CD4-positive, alpha-beta T cell (primary cell): ENCODE data around the gene PRDM16. TPM values are rescaled to one million over a fixed set of nuclear protein-coding genes. Genes with fewer than 3 reads are reported as not detected.

Experiments
- ATAC-seq: fragments of 200-7000 bp; cut with Tn5 transposase; one replicate; pipeline ENCODE4 v1.10.0; 2022; ENCODE audit warnings: mild to moderate bottlenecking; ENCODE audit not compliant: poor library complexity
- CTCF ChIA-PET: fragments of 350-600 bp; sonication (Branson Sonifier 250); formaldehyde crosslinking; loops from one replicate; lab custom pipeline; 2021; ENCODE audit warnings: antibody characterized with exemption, inconsistent platforms; lab: Charles Lee
- POLR2A ChIA-PET: fragments of 350-600 bp; sonication (Branson Sonifier 250); formaldehyde crosslinking; loops from one replicate; lab custom pipeline; 2021; ENCODE audit warnings: antibody characterized with exemption, inconsistent platforms; lab: Charles Lee
- DNase-seq, 14 experiments: peaks; one replicate each; pipeline ENCODE4 v3.0.0-alpha.2; 2013 to 2020; ENCODE audit warnings: mixed read lengths in 2 of 14
- H3K27ac ChIP-seq, 2 donors: one replicate each; pipeline versions ENCODE4 v1.5.1 to v1.7.0; 2013; ENCODE audit warnings: low read length in 2 of 2, low read depth in 1 of 2, mild to moderate bottlenecking in 1 of 2
- H3K27me3 ChIP-seq, 2 experiments: 1 replicate in 1 of 2; 2 replicates in 1 of 2; pipeline versions ENCODE4 v1.6.1 to v1.7.0; 2013; ENCODE audit warnings: low read length in 2 of 2, control low read depth in 1 of 2, mild to moderate bottlenecking in 1 of 2, moderate library complexity in 1 of 2; ENCODE audit not compliant: insufficient read depth in 2 of 2, control insufficient read depth in 1 of 2
- H3K36me3 ChIP-seq: one replicate; pipeline ENCODE4 v1.6.1; 2013; ENCODE audit warnings: low read length, control low read depth; ENCODE audit not compliant: insufficient read depth
- H3K4me1 ChIP-seq: one replicate; pipeline ENCODE4 v1.6.1; 2013; ENCODE audit warnings: low read length, control low read depth; ENCODE audit not compliant: insufficient read depth
- H3K4me3 ChIP-seq: one replicate; pipeline ENCODE4 v1.5.1; 2013; ENCODE audit warnings: mild to moderate bottlenecking, low read length, moderate library complexity
- H3K9me3 ChIP-seq, 2 experiments: 1 replicate in 1 of 2; 2 replicates in 1 of 2; pipeline versions ENCODE4 v1.6.1 to v1.7.0; 2013; ENCODE audit warnings: low read length in 2 of 2, mild to moderate bottlenecking in 2 of 2, control low read depth in 1 of 2, moderate library complexity in 1 of 2; ENCODE audit not compliant: control insufficient read depth in 1 of 2, insufficient read depth in 1 of 2
- H3K27ac Mint-ChIP-seq: one replicate; pipeline ENCODE4 v1.8.0; 2020; ENCODE audit warnings: mixed read lengths
- H3K27me3 Mint-ChIP-seq: one replicate; pipeline ENCODE4 v1.8.0; 2021; ENCODE audit warnings: mixed read lengths
- H3K36me3 Mint-ChIP-seq: one replicate; pipeline ENCODE4 v1.8.0; 2021; ENCODE audit warnings: low read depth, mixed read lengths
- H3K4me1 Mint-ChIP-seq: one replicate; pipeline ENCODE4 v1.8.0; 2021; ENCODE audit warnings: low read depth, mixed read lengths
- H3K4me3 Mint-ChIP-seq: one replicate; pipeline ENCODE4 v1.8.0; 2020; ENCODE audit warnings: mild to moderate bottlenecking, mixed read lengths
- H3K9me3 Mint-ChIP-seq: one replicate; pipeline ENCODE4 v1.8.0; 2020; ENCODE audit warnings: mixed read lengths
- CTCF ChIP-seq: fragments of 200-600 bp; IDR thresholded peaks from one replicate; pipeline ENCODE4 v1.8.0; 2022; ENCODE audit warnings: antibody characterized with exemption, mild to moderate bottlenecking
- intact Hi-C, 2 experiments: fragments of 100-400 bp; cut with DNase I in 1 of 2; cut with micrococcal nuclease in 1 of 2; formaldehyde crosslinking; loops; one replicate each; pipeline versions ENCODE4 v1.15.1 to v1.9.0; 2023 to 2025; cut with DNase I, micrococcal nuclease
- total RNA-seq, 174 experiments: library from RNA in 2 of 174; stranded (reverse) in 2 of 174; gene quantifications; one replicate each; pipeline ENCODE4 v1.2.3 and lab custom pipeline; 2021 to 2026

The PRDM16 gene
- total RNA-seq, 2 experiments from 2014 or later: not detected

GRCh38 chr1:3138623-3139151, 69.7 kb downstream of the PRDM16 start:
- ChIA-PET POLR2A (no interaction called here), CTCF (no interaction called here)

GRCh38 chr1:3139451-3139852, 70.4 kb downstream of the PRDM16 start:
- no peaks in the 10 kb centered on the region for H3K4me1 ChIP-seq
- ATAC-seq (no peak), DNase-seq (no peak)
- H3K27ac ChIP-seq: no peak overlapping the region
- no peak overlapping the region for H3K27ac Mint-ChIP-seq
- no peaks in the 10 kb centered on the region for H3K9me3 Mint-ChIP-seq
- no peak for TF ChIP-seq CTCF
- no peaks in the 10 kb centered on the region for H3K36me3 ChIP-seq
- intact Hi-C loops: no loop called here
- H3K36me3 Mint-ChIP-seq: no peaks in the 10 kb centered on the region
- H3K27me3 ChIP-seq: peaks cover 0 to 2% of the 10 kb centered on the region in 2 experiments
- peaks cover 0 to 4% of the 10 kb centered on the region in 2 experiments for H3K9me3 ChIP-seq
- H3K4me3 Mint-ChIP-seq: no peak overlapping the region
- H3K4me1 Mint-ChIP-seq: no peaks in the 10 kb centered on the region
- CTCF ChIA-PET: no interaction called here
- no peak overlapping the region for H3K4me3 ChIP-seq
- POLR2A ChIA-PET: no interaction called here
- no peaks in the 10 kb centered on the region for H3K27me3 Mint-ChIP-seq

More at GRCh38 chr1:3138623-3139151, 69.7 kb downstream of the PRDM16 start:
- Histone ChIP-seq H3K4me1 (no peaks in the 10 kb centered on the region), H3K27me3 (peaks cover 0 to 2% of the 10 kb centered on the region in 2 experiments), H3K36me3 (no peaks in the 10 kb centered on the region), H3K9me3 (peaks cover 0 to 4% of the 10 kb centered on the region in 2 experiments), H3K4me3 (no peak overlapping the region), H3K27ac (no peak overlapping the region)
- no peak overlapping the region for H3K4me3 Mint-ChIP-seq
- no peaks in the 10 kb centered on the region for H3K27me3 Mint-ChIP-seq
- ATAC-seq: no peak
- no peak for TF ChIP-seq CTCF
- intact Hi-C loops: no loop called here
- H3K9me3 Mint-ChIP-seq: no peaks in the 10 kb centered on the region
- no peaks in the 10 kb centered on the region for H3K4me1 Mint-ChIP-seq
- H3K36me3 Mint-ChIP-seq: no peaks in the 10 kb centered on the region
- no peak for DNase-seq
- no peak overlapping the region for H3K27ac Mint-ChIP-seq

- H3K27me3 ChIP-seq: peaks cover 0 to 2% of the 10 kb centered on the region in 2 experiments
- no peak overlapping the region for H3K27ac Mint-ChIP-seq
- H3K4me3 ChIP-seq: no peak overlapping the region
- no peaks in the 10 kb centered on the region for H3K36me3 Mint-ChIP-seq
- peaks cover 0 to 4% of the 10 kb centered on the region in 2 experiments for H3K9me3 ChIP-seq
- CTCF ChIA-PET: no interaction called here
- no peak for DNase-seq
- H3K4me1 Mint-ChIP-seq: no peaks in the 10 kb centered on the region
- intact Hi-C loops: no loop called here
- no peak for ATAC-seq
- POLR2A ChIA-PET: no interaction called here
- no peaks in the 10 kb centered on the region for H3K27me3 Mint-ChIP-seq
- H3K4me1 ChIP-seq: no peaks in the 10 kb centered on the region
- no peaks in the 10 kb centered on the region for H3K9me3 Mint-ChIP-seq
- TF ChIP-seq CTCF: no peak
- no peak overlapping the region for H3K27ac ChIP-seq
- no peaks in the 10 kb centered on the region for H3K36me3 ChIP-seq
- H3K4me3 Mint-ChIP-seq: no peak overlapping the region
Observed at GRCh38 chr1:3139871-3140361, 70.9 kb downstream of the PRDM16 start.
